HG02840 (cell line): ENCODE results near the gene MYOCD.

ENCODE experiments used
- ATAC-seq: cut with Tn5 transposase; IDR thresholded peaks from one replicate; pipeline ENCODE4 v1.9.1; 2021; ENCODE audit warnings: mild to moderate bottlenecking, moderate library complexity, moderate number of reproducible peaks; ENCODE audit not compliant: unreplicated experiment, low FRiP score

Gene MYOCD

DNA sequence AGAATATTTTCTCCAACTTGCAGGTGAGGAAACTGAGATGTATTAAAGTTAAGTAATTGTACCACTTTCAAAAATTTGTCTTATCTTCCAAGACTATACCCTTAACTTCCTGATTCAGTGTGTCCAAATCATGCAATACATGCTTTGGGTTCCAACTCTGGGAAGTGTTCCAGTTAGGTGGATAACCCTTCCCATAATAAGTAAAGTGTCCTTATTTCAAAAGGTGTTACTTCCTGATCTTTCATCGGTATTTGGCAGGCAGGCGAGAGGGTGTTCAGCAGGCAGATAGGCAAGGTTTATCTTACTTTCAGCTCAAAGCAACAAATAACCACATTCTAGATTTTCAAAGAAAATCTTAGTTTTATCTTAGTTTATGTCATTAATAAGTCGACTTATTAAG, 77.4 kb downstream of the MYOCD start:
- ATAC-seq = no peak

DNA sequence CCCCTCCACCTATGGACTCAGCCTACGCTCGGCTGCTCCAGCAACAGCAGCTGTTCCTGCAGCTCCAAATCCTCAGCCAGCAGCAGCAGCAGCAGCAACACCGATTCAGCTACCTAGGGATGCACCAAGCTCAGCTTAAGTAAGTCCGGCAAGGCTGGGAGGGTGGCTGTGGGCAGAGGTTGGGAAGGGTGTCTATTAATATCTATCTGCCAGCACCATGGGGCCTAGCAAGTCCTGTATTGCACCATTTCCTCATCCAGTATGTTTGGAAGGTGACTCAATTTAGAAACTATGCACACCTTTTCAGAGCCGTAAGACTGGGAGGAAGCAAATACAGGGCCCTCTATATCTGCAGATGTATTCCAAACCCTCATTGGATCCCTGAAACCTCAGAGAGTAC, 78.6 kb downstream of the MYOCD start:
- ATAC-seq = no peak

DNA sequence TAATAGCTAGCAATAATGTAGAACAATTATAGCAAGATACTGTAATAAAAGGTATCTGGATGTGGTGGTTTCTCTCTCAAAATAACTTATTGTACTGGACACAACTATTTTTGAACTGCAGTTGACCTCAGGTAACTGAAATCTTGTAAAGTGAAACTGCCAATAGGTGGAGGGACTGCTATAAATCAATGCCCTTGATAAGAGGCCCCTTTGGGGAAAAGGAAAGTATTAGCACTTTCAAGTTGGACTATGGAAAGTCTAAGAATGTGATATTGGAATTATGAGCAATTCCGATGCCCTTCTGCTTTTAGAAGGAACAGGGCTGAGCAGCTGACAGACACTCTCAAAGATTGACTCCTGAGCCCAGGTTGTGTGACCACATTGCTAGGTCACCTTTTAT, 79.1 kb downstream of the MYOCD start:
- ATAC-seq = no peak

DNA sequence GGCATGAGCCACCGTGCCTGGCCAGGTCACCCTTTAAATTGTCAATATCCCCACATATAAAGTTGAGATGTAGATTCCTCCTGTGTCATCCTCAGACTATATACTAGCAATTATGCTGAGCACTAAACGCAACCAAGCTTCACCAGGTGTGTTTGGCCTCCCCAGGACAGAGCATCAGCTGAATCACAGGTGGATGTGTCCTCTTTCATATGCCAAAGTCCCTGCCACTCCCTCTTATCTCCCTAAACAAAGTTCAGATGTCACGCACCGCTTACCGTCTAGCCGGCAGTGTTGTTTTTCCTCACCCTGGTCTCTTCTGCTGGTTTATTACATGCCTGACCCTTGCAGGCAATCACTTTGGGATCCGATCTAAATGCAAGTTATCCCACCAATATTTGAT, 79.8 kb downstream of the MYOCD start:
- no peak for ATAC-seq

- no peak for ATAC-seq
These were observed 91.1 kb downstream of the MYOCD start for GRCh38 chr17:12756786-12757185.

DNA sequence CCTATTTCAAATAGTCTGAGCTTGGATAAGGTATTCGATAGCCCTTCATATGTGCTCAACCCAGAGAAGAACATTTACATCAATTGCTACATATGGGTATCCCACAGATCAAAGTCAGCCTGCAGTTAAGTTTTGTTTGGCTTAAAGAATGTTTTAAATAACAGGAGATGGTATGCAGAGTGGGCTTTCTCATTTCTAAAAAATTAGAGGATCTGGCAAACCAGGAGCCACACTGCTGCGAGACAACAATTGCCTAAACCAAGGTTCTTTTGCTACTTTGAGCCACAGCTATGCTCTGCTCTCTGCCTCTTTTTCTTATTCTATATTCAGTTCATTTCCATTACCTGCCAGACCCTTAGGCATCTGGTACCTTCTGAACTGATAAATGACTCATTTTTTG, 93.4 kb downstream of the MYOCD start:
- no peak for ATAC-seq

DNA sequence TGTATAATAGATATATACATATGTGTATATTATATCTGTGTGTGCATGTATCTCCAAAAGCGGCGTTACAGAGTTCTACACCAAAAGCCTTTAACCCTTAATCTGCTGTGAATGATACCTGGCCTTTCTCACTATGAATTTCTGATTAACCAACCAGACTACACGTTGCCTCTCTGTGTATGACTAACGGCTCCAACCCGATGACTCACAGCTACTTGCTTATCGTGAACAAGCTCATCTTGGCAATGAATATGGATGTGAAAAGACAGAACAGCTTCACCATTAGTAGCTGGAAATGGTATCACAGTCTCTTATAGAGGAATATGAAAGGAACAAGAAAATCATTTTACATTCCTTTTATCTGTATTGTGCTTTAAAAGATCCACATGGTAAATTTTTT, 99.9 kb downstream of the MYOCD start:
- no peak for ATAC-seq

DNA sequence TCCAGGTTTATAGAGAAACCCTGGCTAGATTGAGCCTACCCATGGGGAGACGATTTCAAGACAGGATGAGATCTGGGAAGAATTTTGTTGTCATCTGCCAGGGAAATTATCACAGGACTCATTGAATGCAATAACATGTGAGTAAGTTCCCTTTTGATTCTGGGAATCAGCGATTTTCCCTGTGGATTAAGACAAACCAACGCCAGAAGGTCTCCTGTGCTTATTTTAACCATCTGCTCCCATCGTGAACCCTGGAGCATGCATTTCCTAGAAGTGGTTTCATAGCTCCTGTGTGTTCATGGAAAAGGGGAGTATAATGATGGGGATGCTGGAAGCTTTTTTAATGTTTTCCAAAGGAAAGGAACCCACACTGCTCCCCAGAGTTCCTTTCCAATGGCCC, 102.6 kb downstream of the MYOCD start:
- no peak for ATAC-seq

GRCh38 chr17:12769981-12770380, 104.3 kb downstream of the MYOCD start:
- ATAC-seq = no peak

GRCh38 chr17:12773153-12773552, 107.5 kb downstream of the MYOCD start:
- ATAC-seq = no peak

DNA sequence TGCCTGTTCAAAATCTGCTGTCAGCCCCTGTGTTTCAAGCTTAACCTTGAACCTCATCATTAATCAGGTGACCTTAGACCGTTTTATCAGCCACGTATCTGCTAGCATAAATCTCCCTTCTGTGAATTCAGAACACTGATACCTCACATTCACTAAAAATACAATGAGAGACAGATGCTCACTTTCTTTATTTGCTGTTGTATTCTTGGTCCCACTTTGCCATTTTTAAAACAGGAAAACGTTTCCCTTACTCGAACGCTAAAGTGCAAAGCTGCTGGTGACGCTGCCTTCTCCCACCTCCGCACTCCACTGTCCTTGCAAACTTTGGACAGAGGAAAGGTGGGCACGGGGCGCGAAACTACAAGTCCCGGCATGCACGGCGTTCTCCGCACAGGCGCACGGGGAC, 123.4 kb downstream of the MYOCD start:
- peak; percentile 80 for ATAC-seq

- ATAC-seq = peak; percentile 67
These were observed 124.0 kb downstream of the MYOCD start, which contains the start of gene ARHGAP44 for GRCh38 chr17:12789481-12790248. Gene ARHGAP44, plus strand, starts transcription at chr17:12789498. Its CDS starts 341 bp downstream, at chr17:12789839.

GRCh38 chr17:12790249-12791106, 124.8 kb downstream of the MYOCD start:
- no peak for ATAC-seq

DNA sequence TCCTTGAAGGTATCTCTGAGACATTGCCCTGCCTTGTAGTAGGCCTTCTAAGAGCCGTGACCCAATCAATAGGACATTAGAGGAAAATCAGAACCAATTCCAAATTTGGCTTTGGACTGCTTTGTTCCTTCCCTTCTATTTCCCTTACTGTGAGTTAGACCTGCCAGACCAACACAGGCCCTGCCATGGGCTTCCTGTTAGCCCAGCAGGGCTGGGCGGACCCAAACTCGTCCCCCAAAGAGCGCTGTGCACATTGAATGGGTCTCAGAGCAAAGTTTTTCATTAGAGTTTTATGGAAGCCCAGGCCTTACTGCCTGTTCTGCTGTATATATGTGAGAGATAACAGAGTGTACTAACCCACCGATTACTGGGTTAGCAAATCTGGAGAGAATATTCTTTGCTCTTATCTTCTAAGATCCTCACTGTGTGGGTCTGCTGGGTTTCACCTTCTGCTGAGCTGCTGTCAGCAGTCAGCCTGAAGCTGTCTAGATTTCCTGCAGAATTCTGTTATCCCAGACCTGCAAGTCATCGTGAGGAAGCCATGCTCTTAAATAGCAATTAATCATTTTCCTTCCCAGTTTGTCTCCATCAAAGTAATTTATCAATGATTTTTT, 129.3 kb downstream of the MYOCD start:
- ATAC-seq = no peak

DNA sequence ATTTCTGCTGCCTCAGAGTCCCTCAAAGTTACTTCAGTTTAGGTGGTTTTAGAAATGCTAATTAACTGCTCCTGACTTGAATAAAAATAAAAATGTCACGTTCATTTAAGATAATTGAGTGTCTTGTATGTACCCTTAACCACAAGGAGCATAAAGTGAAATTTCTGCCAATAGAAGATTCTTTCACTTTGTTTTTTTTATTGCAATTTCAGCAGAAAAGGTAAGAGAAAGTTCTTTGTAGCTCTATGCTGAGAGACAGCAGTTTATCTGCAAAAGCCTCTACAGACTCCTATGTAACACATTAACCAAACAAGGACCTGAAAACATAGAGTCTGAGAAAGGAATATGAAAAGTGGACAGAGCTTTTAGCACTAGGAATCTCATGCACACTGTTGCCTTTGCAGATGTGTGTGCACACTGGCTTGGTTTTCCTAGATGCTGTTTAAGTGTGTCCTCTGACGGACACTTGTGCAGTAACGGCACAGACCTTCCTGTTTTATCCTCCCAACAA, 135.2 kb downstream of the MYOCD start:
- no peak for ATAC-seq

DNA sequence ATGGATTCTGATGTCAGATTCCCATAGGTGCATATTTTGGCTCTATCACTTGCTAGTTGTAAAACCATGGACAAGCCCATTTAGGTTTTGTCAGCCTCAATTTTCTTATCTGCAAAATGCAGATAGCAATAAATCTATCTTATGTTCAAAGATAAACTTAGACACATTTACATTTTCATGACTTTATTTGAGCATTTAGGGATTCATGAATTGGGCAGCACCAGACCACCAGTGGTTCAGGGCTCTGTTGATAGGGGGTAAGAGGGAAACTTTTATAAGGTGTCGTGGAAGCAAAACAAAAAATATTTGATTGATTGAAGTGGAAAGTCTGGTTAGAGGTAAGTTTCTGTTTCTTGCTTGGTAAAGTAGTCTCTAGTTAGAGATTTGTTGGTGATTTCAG, 140.9 kb downstream of the MYOCD start:
- no peak for ATAC-seq

- ATAC-seq = no peak
These were observed 143.0 kb downstream of the MYOCD start for GRCh38 chr17:12808723-12809122.

GRCh38 chr17:12812877-12813276, 147.2 kb downstream of the MYOCD start:
- ATAC-seq = no peak

GRCh38 chr17:12813664-12814063, 148.0 kb downstream of the MYOCD start:
- ATAC-seq = no peak

- ATAC-seq = no peak
These were observed 149.0 kb downstream of the MYOCD start for GRCh38 chr17:12814718-12815117.

DNA sequence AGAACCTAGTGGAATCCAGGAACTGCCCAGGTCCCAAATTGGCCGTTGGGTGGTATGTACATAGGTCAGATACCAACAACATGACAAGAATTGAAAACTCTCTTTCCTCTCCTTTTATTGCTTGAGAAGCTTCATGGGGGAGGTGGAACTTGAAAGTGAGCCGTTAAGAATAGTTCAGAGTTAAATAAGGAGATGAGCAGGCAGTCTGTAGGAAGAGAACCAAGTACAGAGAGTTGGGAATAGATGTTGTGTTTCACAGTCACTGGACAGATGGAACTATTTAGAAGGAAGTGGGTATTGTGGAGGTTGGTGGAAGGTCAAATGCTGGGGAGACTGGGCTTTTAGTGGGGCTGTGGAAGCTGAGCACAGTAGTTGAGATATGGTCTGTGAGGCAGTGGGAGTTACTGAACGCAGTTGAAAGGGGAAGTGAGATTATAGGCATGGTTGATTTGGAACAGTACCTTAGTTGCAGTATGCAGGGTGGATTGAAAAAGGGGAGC, 150.0 kb downstream of the MYOCD start:
- peak; percentile 100 for ATAC-seq
